SIG-M5 treated with dmso at 0.1 percent for 504 hours (cell line): ENCODE measurements around the gene HK1.
A peak's percentile ranks its signal among the peaks of the same experiment; 100 is the strongest.

Source experiments
- DNase-seq: peaks from one replicate; lab custom pipeline; 2025; ENCODE audit not compliant: unreplicated experiment; lab: John Stamatoyannopoulos, UW

Gene HK1

DNA sequence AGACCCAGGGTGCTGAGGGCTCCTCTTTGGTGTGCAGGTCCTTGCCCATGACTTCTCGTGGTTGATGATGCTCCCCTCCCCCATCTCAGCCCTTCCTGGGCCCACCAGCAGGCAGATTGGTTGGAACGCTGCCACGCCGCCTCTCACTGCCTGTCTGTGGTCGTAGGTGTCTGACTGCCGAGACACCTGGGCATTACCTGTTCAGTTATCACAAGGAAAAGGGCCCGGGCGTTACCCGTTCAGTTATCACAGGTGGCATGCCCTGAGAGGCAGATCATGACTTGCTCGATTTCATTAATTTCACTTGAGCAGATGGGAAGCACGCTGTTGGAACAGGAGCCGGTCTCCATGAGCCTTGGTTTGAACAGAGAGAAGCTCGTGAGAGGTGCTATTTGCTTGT, 95.9 kb downstream of the HK1 start:
- no peak for DNase-seq

DNA sequence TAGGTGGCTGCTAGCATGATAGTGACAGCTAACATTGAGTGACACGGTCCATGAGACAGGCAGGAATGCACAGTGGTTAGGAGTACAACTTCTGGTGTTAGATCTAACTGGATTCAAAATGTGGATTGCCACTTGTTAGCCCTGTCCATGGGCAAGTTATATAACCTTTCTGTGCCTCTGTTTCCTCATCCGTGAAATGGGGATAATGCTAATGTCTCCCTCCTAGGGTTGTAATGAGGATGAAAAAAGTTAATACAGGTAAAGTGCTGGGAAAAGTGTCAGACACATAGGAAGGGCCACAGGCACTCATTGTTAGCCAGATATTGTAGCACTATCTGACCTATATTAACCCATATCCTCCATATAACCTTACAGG, 96.6 kb downstream of the HK1 start:
- DNase-seq, result no peak

DNA sequence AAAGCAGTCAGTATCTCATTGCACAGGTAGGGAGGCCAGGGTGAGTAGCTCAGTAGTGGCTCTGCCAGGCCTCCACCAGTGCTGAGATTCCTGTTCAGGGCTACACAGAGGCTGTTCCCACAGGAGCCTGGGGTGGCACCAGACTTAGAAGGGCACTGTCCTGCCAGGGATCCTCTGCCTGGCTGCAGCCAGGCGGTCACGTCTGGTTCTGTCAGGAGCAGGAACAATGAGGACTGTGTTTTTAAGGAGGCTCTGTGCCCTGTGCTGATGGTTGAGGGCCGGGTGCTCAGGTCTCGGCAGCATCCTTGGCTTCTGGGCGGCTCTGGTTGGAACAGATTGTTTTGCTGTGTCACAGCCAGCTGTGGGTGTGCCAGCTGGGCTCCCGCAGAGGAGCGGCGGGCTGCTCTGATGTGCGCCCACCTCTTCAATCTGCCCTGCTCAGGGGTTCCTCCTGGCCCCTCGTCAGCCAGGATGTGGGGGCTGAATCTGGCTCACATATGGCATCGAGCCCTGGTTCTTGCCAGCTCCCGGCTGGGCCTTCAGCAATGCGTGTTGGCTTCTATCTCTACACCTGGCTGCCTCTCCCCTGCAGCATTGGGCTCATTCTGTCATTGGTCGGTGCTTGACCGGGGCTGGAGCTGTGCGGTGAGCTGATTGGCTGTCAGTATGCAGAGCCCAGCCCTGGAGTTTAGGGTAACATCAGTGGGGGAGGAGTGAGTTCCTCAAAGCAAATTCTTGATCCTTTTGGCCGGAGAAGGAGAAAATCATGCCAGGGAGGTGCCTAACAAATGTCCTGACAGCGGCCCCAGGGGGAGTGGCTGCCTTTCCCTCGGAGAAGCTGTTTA, 97.2 kb downstream of the HK1 start:
- DNase-seq, result peak; percentile 25

DNA sequence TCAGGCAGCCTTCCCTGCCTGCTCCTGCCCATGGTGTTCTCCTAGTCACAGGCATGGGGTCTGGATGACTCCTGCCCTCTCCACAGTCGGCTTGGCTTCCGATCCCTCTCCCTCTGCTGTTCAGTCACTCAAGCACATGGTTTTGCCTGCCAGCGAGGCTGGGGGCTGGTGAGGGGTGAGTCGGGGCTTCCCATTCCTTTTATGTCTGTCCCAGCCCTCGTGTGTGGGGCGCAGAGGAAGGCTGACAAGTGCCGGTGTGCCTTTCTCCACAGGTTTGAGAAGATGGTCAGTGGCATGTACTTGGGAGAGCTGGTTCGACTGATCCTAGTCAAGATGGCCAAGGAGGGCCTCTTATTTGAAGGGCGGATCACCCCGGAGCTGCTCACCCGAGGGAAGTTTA, 98.4 kb downstream of the HK1 start:
- DNase-seq, result no peak

- DNase-seq, result no peak
These were observed 98.9 kb downstream of the HK1 start for GRCh38 chr10:69377191-69377590.

- DNase-seq, result no peak
These were observed 99.6 kb downstream of the HK1 start for GRCh38 chr10:69377933-69378332.

- DNase-seq, result no peak
These were observed 101.5 kb downstream of the HK1 start for GRCh38 chr10:69379800-69380199.

GRCh38 chr10:69382382-69383117, 104.3 kb downstream of the HK1 start:
- no peak for DNase-seq

- no peak for DNase-seq
These were observed 105.3 kb downstream of the HK1 start for GRCh38 chr10:69383558-69383957.

- DNase-seq, result no peak
These were observed 106.0 kb downstream of the HK1 start for GRCh38 chr10:69384320-69384719.

DNA sequence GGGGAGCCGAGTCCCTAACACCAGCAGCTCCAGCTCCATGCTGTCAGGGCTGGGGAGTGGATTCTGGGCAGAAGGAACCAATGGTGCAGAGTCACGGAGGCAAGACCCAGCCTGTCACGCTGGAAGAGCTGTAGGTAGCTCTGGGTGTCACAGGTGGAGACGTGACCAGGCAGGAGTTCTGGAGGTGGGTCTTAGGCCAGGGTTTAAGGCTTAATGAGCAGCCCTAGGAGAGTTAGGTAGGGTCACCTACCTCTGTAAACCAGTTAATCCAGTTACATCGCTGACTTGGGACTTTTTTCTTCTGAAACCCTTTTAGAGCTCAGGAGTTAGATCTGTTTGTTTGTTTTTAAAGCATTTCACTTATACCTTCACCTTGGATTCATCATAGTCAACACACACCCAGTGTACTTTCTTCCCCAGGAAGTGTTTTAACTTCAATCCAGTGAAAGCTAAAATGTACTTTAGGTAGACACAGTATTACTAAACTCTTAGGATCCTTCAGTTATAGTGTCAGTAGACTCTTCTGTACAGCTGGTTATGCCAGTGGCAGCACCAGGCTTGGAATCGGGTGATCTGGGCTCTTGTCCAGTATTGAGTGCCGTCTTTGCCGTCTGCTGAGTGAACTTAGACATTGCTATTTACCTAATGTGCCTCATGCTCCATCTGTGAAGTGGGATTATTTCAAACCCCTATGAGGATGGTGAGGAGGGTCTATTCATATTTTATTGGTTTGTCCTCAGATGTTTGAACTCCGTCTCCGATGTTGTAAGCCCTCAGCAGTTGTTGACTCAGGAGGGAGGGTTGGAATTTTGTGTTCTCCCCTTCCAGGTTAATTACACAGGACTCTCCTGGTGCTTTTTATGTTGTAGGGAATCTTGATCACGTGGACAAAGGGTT, 107.4 kb downstream of the HK1 start:
- peak; percentile 52 for DNase-seq

GRCh38 chr10:69387500-69387899, 109.2 kb downstream of the HK1 start:
- DNase-seq, result no peak

DNA sequence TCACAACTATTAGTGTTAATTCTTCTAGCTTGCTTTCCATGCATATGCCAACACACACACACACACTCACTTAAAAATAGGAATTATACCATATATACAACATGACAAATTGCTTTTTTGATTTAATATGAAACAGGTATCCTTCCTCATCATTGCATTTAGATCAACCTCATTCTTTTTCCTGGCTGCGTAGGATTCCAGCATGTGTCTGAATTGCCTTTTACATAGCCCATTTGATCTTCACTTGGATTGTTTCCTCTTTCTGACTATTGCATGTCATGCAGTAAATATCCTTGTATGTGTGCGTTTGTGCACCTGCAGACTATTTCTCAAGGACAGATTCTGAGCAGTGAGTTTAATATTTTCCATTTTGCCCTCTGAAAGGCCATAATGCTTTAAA, 110.2 kb downstream of the HK1 start:
- no peak for DNase-seq

DNA sequence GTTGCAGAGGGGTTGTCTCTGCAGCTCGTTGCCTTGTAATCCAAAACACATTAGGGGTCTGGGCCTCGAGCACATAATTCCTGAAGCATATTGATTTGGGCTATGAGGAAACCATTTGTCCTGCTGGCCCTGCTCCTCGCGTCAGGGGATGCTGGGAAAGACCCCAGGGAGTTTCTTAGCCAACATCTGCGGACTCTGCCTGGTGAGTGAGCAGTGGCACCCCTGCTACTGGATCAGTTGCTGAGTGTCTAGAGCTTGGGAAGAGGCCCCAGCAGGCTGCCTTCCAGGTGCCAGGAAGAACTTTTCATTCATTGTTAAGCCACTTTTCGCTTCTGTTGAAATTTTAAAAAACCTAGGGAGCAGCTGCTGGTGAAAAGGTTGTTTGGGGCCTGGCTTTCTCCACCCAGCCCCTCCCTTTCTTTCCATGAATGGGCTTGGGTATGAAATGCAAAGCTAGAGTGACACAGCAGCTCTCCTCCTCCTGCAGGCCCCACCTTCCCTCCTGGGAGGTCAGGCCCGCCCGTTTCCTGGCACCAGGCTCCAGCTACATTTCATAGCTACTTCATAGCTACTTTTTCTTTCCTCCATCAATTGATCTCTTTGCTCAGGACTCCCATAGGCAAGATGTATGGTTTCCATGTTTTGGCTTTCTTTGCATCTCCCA, 111.7 kb downstream of the HK1 start:
- DNase-seq, result peak; percentile 22

- DNase-seq, result no peak
These were observed 112.9 kb downstream of the HK1 start for GRCh38 chr10:69391158-69391557.

DNA sequence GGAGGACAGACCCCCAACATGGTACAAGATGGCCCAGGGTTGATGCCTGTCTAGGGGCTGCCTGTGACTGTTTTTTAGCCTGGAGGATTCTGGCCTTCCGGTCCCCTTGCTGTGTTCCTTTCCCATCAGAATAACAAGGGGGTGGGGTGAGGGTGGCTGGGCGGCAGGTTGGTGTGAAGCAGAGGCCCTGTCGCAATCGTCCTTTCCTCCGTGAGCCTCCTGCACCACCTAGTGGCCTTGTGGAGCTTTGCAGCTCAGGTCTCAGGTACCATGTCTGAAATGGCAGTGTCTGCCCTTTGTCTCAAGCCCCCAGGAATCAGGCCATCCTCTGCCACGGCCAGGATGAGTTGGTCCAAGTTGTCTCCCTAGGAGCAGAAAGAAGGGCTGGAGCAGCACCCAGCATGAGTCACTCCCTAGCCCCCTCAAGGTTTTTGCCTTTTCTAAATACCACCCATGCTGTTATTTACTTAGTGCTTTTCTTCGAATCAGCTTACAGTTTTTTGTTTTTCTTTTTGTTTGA, 114.2 kb downstream of the HK1 start:
- peak; percentile 81 for DNase-seq

DNA sequence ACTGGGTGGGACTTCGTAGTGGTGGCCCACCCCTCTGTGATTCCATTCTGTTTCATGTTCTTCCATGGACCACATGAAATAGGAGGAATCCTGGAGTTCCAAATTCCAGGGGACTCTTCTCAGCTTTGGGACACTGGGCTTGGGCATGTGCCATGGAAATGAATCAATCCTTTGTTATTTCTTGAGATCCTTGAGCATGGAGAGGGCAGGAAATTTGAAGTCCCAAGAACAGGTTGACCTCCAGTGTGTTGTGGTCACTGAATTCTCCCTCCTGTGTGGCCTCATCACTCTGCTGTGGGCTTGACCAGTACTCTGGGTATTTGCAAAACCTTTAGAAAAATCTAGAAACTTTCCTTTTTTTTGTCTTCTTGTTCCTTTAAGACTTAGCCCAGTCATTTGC, 115.7 kb downstream of the HK1 start:
- no peak for DNase-seq

GRCh38 chr10:69397972-69398371, 119.7 kb downstream of the HK1 start:
- DNase-seq, result no peak

GRCh38 chr10:69398466-69398865, 120.2 kb downstream of the HK1 start:
- DNase-seq, result no peak

DNA sequence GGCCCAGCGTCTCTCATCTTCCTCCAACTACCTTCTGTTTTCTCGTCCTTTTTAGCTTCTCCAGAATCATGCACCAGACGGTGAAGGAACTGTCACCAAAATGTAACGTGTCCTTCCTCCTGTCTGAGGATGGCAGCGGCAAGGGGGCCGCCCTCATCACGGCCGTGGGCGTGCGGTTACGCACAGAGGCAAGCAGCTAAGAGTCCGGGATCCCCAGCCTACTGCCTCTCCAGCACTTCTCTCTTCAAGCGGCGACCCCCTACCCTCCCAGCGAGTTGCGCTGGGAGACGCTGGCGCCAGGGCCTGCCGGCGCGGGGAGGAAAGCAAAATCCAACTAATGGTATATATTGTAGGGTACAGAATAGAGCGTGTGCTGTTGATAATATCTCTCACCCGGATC, 122.6 kb downstream of the HK1 start:
- no peak for DNase-seq

DNA sequence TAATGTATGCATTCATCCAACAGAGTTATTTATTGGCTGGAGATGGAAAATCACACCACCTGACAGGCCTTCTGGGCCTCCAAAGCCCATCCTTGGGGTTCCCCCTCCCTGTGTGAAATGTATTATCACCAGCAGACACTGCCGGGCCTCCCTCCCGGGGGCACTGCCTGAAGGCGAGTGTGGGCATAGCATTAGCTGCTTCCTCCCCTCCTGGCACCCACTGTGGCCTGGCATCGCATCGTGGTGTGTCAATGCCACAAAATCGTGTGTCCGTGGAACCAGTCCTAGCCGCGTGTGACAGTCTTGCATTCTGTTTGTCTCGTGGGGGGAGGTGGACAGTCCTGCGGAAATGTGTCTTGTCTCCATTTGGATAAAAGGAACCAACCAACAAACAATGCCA, 123.1 kb downstream of the HK1 start:
- no peak for DNase-seq
